Stimulated activated CD8-positive, alpha-beta memory T cell treated with anti-CD3 and anti-CD28 coated beads, Interleukin-15, amount 100 ng/mL, for 1 hour (primary cell): ENCODE results near the gene SHC1.
A peak's percentile ranks its signal among the peaks of the same experiment; 100 is the strongest.

Experiments
- DNase-seq: peaks from one replicate; pipeline ENCODE4 v3.0.0-alpha.2; 2020; ENCODE audit warnings: low read depth

Gene SHC1

GRCh38 chr1:154973344-154974101 is 3.0 kb upstream of the SHC1 start:
- peak; percentile 85 for DNase-seq

DNA sequence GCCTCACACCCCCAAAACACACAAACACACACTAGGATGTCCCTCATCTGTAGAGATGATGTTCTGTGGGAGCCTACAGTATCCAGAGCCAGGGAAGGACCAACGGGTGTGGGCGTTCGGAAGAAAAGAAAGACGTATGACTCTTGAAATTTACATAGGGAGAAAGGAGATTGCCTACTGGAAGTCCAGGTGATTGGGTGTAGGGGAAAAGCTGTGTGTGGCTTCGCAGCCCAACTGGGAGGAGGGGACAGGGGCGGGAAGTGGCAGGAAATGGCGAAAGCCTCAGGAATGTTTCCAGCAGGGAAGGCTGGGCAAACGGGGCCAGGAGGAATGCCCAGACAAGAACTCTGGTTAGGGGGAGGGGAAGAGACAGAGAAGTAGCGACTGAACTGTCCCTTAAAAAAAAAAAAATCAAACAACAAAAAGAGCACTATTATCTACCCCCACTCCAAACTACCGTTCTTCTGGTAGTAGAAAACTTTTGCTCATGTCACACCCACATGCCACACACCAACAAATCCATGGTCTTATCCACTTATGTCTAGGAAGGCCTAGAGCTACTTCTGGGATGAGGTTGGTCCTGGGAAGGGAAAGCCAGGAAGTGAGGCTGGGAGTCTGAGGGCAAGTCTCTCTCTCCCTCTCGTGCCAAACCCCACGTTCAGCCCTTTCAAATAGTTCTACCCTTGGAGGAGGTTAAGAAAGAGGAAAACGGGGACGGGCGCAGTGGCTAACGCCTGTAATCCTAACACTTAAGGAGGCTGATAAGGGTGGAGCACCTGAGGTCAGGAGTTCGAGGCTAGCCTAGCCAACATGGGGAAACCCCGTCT is 2.2 kb upstream of the SHC1 start:
- no peak for DNase-seq

- no peak for DNase-seq
Measured at GRCh38 chr1:154972213-154972516, 1.6 kb upstream of the SHC1 start.

GRCh38 chr1:154971341-154971998 is 923 bp upstream of the SHC1 start:
- DNase-seq, result no peak

DNA sequence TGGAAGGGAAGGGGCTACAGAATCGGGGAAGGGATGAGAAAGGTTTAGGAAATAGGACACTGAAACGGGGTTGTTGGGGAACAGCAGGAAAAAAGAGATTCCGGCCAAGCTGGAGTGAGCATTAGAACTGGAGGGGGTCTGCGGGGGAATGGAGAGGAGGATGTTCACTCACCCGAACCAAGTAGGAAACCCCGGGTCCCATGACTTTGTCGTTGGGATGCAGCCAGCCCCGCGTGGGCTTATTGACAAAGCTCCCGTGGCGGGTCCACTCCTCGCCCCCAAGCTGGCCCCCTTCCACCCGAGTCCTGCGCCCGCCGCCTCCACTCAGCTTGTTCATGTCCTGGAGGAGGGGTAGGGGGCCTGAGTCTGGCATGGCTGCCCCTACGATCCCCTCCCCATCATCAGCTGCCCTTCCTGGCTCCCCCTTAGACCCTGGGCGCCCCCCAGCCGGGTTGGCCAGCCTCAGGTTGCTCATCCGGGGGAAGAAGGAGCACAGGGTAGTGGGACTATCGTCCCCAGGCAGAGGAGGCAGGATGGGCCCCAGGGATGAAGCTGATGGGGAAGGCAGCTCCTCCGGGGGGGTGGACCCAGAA is 591 bp downstream of the SHC1 start:
- no peak for DNase-seq

DNA sequence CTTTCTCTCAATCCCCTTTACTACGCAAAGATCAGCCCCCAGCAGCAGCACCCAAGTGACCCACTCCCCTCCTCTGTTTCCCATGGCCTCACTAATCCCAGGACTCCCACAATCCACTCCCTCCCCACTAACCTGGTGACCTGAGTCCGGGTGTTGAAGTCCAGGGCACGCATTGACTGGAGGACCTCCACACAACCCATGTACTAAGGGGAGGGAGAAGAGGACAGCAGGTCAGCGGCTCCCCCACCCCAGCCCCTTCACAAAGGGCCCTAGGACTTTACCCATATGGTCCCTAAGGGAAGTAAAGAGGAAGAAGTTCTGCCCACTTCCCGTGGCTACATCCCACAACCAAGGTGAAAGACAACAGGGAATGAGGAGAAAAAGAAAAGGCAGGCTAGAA is 1.3 kb downstream of the SHC1 start:
- no peak for DNase-seq

DNA sequence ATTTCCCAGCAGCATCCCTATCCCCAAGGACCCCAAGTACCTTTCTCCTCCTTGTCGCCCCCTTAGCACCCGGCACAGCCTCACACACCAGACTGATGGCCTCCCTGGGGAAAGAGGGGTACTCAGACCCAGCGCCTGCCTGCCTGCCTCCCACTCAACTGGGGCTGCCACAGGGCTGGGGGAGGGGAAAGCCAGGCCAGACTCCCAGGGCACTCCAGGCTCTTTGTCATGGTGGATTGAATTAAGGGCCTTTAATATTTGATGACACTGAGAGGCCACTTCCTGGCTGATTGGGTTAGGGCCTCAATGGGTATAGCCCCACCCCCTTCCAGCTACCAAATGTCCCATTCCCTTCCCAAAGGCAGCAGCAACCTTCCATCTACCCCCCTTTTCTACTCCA is 1.8 kb downstream of the SHC1 start:
- DNase-seq, result no peak

GRCh38 chr1:154967331-154967950 is 3.1 kb downstream of the SHC1 start:
- DNase-seq, result no peak

DNA sequence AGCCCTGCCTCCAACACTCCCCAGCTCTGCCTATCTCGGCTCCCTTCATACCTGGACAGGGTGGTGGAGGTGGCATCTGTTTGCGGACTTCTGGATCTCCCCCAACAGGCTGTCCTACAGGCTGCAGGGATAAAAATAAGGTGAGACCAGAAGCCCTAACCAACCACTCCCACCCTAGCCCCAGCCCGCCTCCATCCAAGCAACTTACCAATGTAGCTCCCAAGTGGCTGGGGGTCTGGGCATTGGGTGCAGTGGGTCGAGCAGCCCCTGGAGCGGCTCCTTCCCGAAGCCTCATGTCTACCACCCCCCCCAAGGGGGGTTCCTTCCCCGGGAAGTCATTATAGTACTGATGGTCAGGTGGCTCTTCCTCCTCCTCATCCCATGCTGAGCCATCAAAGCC is 4.4 kb downstream of the SHC1 start:
- DNase-seq, result no peak

DNA sequence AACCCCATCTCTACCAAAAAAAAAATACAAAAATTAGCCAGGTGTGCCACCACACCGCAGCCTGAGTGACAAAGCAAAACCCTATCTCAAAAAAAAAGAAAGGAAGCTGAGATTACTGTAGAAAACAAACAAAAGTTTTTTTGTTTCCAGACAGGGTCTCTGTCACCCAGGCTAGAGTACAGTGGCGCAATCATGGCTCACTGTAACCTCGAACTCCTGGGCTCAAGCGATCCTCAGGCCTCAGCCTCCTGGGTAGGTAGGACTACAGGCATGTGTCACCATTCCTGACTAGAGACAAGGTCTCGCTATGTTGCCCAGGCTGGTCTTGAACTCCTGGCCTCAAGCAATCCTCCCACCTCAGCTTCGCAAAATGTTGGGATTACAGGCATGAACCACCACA is 6.2 kb downstream of the SHC1 start:
- DNase-seq, result no peak

- no peak for DNase-seq
Measured at GRCh38 chr1:154963643-154964042, 6.9 kb downstream of the SHC1 start.

- no peak for DNase-seq
Measured at GRCh38 chr1:154962795-154963330, 7.7 kb downstream of the SHC1 start.

DNA sequence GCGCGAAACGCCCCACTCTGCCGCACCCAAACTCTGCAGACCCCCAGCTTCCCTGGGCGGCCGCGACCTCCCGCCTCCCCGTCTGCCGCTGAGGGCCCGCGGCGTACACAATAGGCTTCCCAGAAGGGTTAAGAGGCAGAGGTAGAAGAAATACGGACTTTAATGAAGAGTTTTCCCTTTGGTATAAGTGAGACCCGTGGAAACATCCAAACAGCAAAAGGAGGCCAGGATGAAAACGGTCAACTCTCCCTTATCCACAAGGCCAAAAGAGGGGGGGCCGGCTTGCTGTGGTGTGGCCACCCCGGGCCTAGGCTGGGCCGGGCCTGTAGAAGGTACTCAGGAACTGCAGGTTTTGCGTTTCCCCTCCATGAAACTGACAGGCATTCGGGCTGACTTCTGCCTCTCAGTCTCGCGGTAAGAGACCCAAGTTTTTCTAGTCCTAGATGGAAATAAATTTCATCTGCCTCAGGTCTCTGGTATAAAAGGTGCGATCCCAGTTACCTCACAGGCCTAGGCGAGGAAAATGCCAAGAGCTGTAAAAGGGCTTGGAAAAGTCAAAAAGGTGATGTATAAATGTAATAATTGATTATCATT is 8.3 kb downstream of the SHC1 start:
- DNase-seq, result no peak

GRCh38 chr1:154961207-154962155 is 9.1 kb downstream of the SHC1 start, which contains the start of gene PYGO2:
PYGO2 (minus strand) TSS chr1:154961782; CDS start chr1:154961576, 206 bp downstream.
- peak; percentile 44 for DNase-seq

DNA sequence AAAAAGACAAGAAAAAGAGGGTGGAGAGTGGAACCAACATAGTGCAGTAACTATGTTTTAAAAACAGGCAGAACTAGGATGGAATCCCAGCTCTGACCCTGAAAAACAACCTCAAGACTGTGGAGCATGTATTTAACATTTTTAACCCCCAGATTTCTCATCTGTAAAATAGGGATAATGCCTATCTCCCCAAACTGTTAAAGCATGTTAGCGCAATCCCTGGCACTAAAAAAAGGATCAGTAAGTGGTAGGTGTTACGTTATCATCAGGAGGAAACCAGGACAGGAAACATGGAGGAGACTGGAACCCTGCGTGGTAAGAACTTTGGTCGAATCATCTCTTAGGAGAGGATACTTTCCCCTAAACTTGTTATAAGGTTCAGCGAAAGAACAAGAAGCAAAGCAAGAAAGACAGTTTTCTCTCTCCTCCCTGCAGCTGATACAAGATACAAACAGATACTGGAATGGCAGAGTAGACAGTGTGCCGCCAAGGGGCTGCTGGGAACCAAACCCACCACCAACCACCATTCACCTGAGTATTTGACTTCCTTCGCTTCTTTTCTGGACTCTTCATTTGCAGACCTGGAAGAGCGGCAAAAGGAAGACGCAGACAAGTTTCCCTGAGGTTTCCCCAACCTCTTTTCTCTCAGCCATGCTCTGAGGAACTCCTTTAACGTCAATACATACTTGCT is 10.0 kb downstream of the SHC1 start:
- no peak for DNase-seq

DNA sequence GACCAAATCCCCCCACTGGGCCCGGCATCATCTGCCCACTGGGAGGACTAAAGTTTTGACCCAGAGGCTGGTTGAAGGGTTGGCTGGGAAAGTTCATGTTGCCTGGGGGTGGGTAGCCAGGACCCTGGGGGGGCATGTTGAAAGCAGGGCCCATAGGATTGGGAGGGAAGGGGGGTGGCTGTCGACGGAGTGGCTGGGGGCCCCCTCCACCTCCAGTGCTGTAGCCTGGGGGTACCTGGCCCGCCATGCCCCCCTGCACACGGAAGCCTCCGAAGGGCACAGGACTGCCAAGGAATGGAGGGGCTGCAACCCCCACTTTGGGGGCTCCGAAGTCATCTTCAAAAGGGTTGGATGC is 11.1 kb downstream of the SHC1 start:
- DNase-seq, result no peak

- DNase-seq, result no peak
Measured at GRCh38 chr1:154958681-154959425, 11.7 kb downstream of the SHC1 start.

GRCh38 chr1:154958036-154958435 is 12.5 kb downstream of the SHC1 start:
- DNase-seq, result no peak

- no peak for DNase-seq
Measured at GRCh38 chr1:154957091-154957657, 13.4 kb downstream of the SHC1 start.
